Spleen (tissue), 11 donors: ENCODE measurements around the gene SMAP2. TPM values are rescaled to one million over a fixed set of nuclear protein-coding genes. Genes with fewer than 3 reads are reported as not detected.

Source experiments
- DNase-seq: peaks from one replicate; pipeline ENCODE4 v3.0.0-alpha.2; 2020
- H3K27ac ChIP-seq, 8 donors: fragments of 200-600 bp; sonication (generic) in 7 of 8; 1 replicate in 4 of 8; 2 replicates in 4 of 8; pipeline versions ENCODE4 v1.5.0 to v1.8.0; 2016 to 2021; ENCODE audit warnings: inconsistent platforms in 4 of 8, mild to moderate bottlenecking in 4 of 8, moderate library complexity in 1 of 8
- H3K27me3 ChIP-seq, 7 donors: fragments of 200-600 bp; sonication (generic) in 6 of 7; replicated peaks in 1 of 7; 1 replicate in 4 of 7; 2 replicates in 3 of 7; pipeline versions ENCODE4 v1.5.0 to v1.8.0; 2016 to 2021; ENCODE audit warnings: inconsistent platforms in 3 of 7, mild to moderate bottlenecking in 1 of 7
- H3K36me3 ChIP-seq, 6 donors: fragments of 200-600 bp; sonication (generic) in 5 of 6; 1 replicate in 4 of 6; 2 replicates in 2 of 6; pipeline versions ENCODE4 v1.5.0 to v1.8.0; 2016 to 2021; ENCODE audit warnings: inconsistent platforms in 2 of 6
- H3K4me1 ChIP-seq, 6 donors: fragments of 200-600 bp; sonication (generic) in 5 of 6; 1 replicate in 3 of 6; 2 replicates in 3 of 6; pipeline versions ENCODE4 v1.5.0 to v1.8.0; 2016 to 2021; ENCODE audit warnings: inconsistent platforms in 3 of 6
- H3K4me3 ChIP-seq, 8 donors: fragments of 200-600 bp; sonication (generic) in 7 of 8; 1 replicate in 4 of 8; 2 replicates in 4 of 8; pipeline versions ENCODE4 v1.5.0 to v1.8.0; 2016 to 2021; ENCODE audit warnings: inconsistent platforms in 4 of 8, mild to moderate bottlenecking in 4 of 8, moderate library complexity in 2 of 8
- H3K9me3 ChIP-seq, 8 donors: fragments of 200-600 bp; sonication (generic) in 7 of 8; 1 replicate in 4 of 8; 2 replicates in 4 of 8; pipeline versions ENCODE4 v1.5.0 to v1.8.0; 2016 to 2021; ENCODE audit warnings: inconsistent platforms in 4 of 8
- CTCF ChIP-seq, 11 experiments: fragments of 200-600 bp in 7 of 11; fragments of 450-650 bp in 4 of 11; sonication (generic) in 4 of 11; IDR thresholded peaks in 8 of 11; conservative IDR thresholded peaks in 3 of 11; 1 replicate in 7 of 11; 2 replicates in 4 of 11; pipeline versions ENCODE4 v1.4.0 to v1.8.0; 2016 to 2021; ENCODE audit warnings: antibody characterized with exemption in 11 of 11, inconsistent platforms in 4 of 11, mild to moderate bottlenecking in 1 of 11
- POLR2A ChIP-seq, 3 donors: fragments of 450-650 bp; IDR thresholded peaks; one replicate each; pipeline ENCODE4 v1.5.1; 2017; ENCODE audit warnings: antibody characterized with exemption in 3 of 3, mild to moderate bottlenecking in 1 of 3
- POLR2AphosphoS5 ChIP-seq, 3 donors: sonication (generic); formaldehyde crosslinking; IDR thresholded peaks; one replicate each; pipeline ENCODE4 v1.5.1; 2017; ENCODE audit warnings: antibody characterized with exemption in 3 of 3
- WGBS, 5 donors: extraction: QIAGEN DNeasy Blood & Tissue Kit in 3 of 5; methylation state at CpG; one replicate each; pipeline versions ENCODE4 v1.1.5 to v1.1.7; 2013 to 2018; 5-methylcytosine and 5-hydroxymethylcytosine counted together
- intact Hi-C: fragments of 100-400 bp; cut with DNase I; formaldehyde crosslinking; loops from one replicate; pipeline ENCODE4 v1.15.0; 2023; ENCODE audit warnings: low total_unique reads
- polyA plus RNA-seq, 3 donors: library from polyadenylated mRNA; stranded (reverse); fragments of 200-250 nt; gene quantifications; one replicate each; pipeline ENCODE4 v1.2.1, GENCODE V29; 2013
- total RNA-seq, 7 donors: library from RNA; depleted of rRNA in 3 of 7; stranded (reverse); fragments of >200 nt in 3 of 7; fragmentation: NEBNext Ultra II Directional in 4 of 7; extraction: Animal tissue kit (Norgen Biotek cat#: 25700) in 4 of 7; gene quantifications; one replicate each; pipeline versions ENCODE4 v1.1.0 to v1.2.1, GENCODE V29; 2016 to 2021
- donor health status: healthy with polysubstance abuse.
- donor health status: DM: no; HTN: no; CAD: no; lungs with moderate emphysema.
- donor health status: DM: no; HTN: no; CAD: no.
- donor health status: Bipolar disorder and iron deficiency.
- donor health status: healthy.
- donor health status: DM: no; HTN: no; CAD: no.
- donor health status: DM: yes; HTN: yes; CAD: no.

SMAP2 gene
- total and polyA plus RNA-seq, 10 donors: 120 to 435 (median 221) TPM

GRCh38 chr1:40425198-40425597 lies 51.7 kb downstream of the SMAP2 start:
- peak overlapping the region in 3 of 8 donors; percentile 0 to 4 (median 4) for H3K27ac ChIP-seq
- no peak for TF ChIP-seq CTCF (IDR thresholded peaks at IDR 0.05 in 8 of 11, conservative IDR thresholded peaks at IDR 0.05 in 3 of 11)
- peak in 1 of 3 donors; percentile 79 for TF ChIP-seq POLR2AphosphoS5 (IDR thresholded peaks at IDR 0.05)
- DNase-seq: no peak
- intact Hi-C loops: no loop called here
- H3K36me3 ChIP-seq: peaks cover 0 to 62% (median 30%) of the 10 kb centered on the region in 6 donors
- H3K4me1 ChIP-seq: peaks cover 0 to 40% (median 27%) of the 10 kb centered on the region in 6 donors
- WGBS, 5 donors: 55 to 83% (median 63%) methylated on average over 4 of the region's 4 CpGs
- no peak overlapping the region for H3K4me3 ChIP-seq
- H3K27me3 ChIP-seq: no peaks in the 10 kb centered on the region
- H3K9me3 ChIP-seq: no peaks in the 10 kb centered on the region

GRCh38 chr1:40431385-40431784 lies 57.9 kb downstream of the SMAP2 start:
- DNase-seq: no peak
- no peak for TF ChIP-seq POLR2A (IDR thresholded peaks at IDR 0.05)
- no peak for TF ChIP-seq CTCF (IDR thresholded peaks at IDR 0.05 in 8 of 11, conservative IDR thresholded peaks at IDR 0.05 in 3 of 11)
- TF ChIP-seq POLR2AphosphoS5 (IDR thresholded peaks at IDR 0.05): no peak
- Histone ChIP-seq H3K27me3 (no peaks in the 10 kb centered on the region), H3K36me3 (peaks cover 0 to 1% (median 0%) of the 10 kb centered on the region in 6 donors), H3K4me3 (no peak overlapping the region), H3K9me3 (no peaks in the 10 kb centered on the region), H3K4me1 (no peaks in the 10 kb centered on the region), H3K27ac (no peak overlapping the region)
- intact Hi-C loops: no loop called here

GRCh38 chr1:40432644-40433390 lies 59.3 kb downstream of the SMAP2 start:
- Histone ChIP-seq H3K36me3 (no peaks in the 10 kb centered on the region), H3K9me3 (no peaks in the 10 kb centered on the region), H3K27ac (no peak overlapping the region), H3K4me1 (no peaks in the 10 kb centered on the region), H3K27me3 (no peaks in the 10 kb centered on the region), H3K4me3 (no peak overlapping the region)
- no peak for TF ChIP-seq POLR2AphosphoS5 (IDR thresholded peaks at IDR 0.05)
- TF ChIP-seq CTCF (IDR thresholded peaks at IDR 0.05 in 8 of 11, conservative IDR thresholded peaks at IDR 0.05 in 3 of 11): no peak
- no peak for TF ChIP-seq POLR2A (IDR thresholded peaks at IDR 0.05)
- 69 to 77% (median 75%) methylated on average over 3 of the region's 3 CpGs for WGBS, 5 donors
- DNase-seq: no peak
- intact Hi-C loops: no loop called here

- Histone ChIP-seq H3K27me3 (no peaks in the 10 kb centered on the region), H3K9me3 (no peaks in the 10 kb centered on the region)
- DNase-seq: no peak
These were observed 61.9 kb downstream of the SMAP2 start for GRCh38 chr1:40435471-40435870.

More at GRCh38 chr1:40435471-40435870, 61.9 kb downstream of the SMAP2 start:
- Histone ChIP-seq H3K27ac (no peak overlapping the region), H3K4me1 (peaks cover 0 to 7% (median 3%) of the 10 kb centered on the region in 6 donors), H3K36me3 (no peaks in the 10 kb centered on the region), H3K4me3 (no peak overlapping the region)
- WGBS, 5 donors: 86 to 95% (median 93%) methylated on average over 5 of the region's 5 CpGs
- intact Hi-C loops: no loop called here
- TF ChIP-seq CTCF (IDR thresholded peaks at IDR 0.05 in 8 of 11, conservative IDR thresholded peaks at IDR 0.05 in 3 of 11): no peak
- TF ChIP-seq POLR2A (IDR thresholded peaks at IDR 0.05): no peak
